HG03342 (cell line): ENCODE measurements around the gene SLC15A5.

ENCODE experiments used
- ATAC-seq: cut with Tn5 transposase; IDR thresholded peaks from one replicate; pipeline ENCODE4 v1.9.1; 2021; ENCODE audit warnings: mild to moderate bottlenecking, moderate library complexity; ENCODE audit not compliant: unreplicated experiment

SLC15A5 gene

GRCh38 chr12:16184681-16185080, 92.8 kb downstream of the SLC15A5 start:
- no peak for ATAC-seq

- no peak for ATAC-seq
These were observed 93.9 kb downstream of the SLC15A5 start for GRCh38 chr12:16183541-16183940.

- no peak for ATAC-seq
These were observed 101.6 kb downstream of the SLC15A5 start for GRCh38 chr12:16175840-16176239.

DNA sequence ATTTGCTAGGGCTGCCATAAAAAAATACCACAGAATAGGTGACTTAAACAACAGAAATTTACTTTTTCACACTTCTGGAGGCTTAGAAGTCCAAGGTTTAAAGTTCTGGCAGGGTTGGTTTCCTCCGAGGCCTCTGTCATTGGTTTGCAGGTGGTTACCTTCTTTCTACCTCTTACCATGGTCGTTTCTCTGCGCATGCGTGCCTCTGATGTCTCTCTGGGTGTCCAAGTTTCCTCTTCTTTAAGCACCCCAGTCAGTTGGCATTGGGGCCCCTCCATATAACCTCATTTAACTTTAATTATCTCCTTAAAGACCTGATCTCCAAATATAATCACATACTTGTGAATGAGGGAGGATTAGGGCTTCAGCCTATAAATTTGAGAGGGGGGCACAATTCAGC, 103.2 kb downstream of the SLC15A5 start:
- ATAC-seq, result no peak

GRCh38 chr12:16171348-16171747, 106.1 kb downstream of the SLC15A5 start:
- ATAC-seq, result no peak

DNA sequence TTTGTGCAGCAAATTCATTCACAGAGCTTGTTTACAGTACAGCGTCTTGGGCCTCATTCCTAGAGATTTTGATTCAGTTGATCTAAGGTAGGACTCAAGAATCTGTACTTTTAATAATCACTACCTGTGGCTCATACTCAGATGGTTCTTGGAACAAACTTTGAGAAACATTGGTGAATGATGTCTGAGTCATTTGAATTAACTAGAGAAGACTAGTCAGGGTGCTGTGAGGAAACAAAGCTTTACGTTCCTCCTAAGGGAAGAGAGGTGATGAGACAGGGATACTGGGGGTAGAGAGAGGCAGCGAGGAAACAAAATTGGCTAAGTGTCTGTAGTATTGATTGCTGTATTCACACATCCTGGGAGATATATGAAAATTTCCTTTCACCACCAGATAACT, 109.4 kb downstream of the SLC15A5 start:
- ATAC-seq, result no peak

GRCh38 chr12:16166563-16167470, 110.7 kb downstream of the SLC15A5 start:
- no peak for ATAC-seq

DNA sequence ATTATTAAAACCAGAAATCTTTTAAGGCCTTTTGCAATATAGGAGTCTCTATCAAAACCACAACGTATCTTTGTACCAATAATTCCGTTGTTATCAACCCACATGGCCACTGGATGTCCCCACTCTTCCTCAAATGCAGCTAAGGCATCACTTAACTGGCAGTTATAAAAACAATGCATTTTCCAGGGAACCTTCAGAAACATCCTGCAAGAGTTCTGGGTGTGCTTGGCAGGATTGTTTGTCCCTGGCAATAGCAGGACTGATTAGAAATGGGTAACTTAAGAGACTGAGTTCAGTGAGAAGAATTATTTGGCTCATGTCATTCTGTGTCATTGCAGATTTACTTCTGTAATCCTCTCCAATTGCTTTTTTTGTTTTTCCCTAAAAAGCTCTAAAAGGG, 112.0 kb downstream of the SLC15A5 start:
- no peak for ATAC-seq

DNA sequence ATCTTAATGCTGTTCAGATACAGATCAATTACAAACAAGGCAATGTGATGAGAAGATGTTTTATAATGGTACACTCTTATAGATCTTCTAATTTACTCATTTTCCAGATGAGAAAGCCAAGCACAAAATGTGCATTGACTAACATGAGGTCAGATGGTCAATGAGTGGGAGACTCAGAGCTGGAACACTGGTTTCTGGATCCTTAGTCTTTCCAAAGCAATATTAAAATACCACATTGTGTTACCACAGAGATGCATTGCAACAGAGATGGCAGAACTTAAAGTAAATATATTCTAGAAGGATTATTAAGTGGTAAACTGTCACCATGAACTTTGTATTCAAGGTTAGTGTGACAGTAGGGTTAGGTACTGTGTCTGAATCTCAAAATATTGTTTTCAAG, 113.6 kb downstream of the SLC15A5 start:
- ATAC-seq, result no peak

GRCh38 chr12:16163146-16163545, 114.3 kb downstream of the SLC15A5 start:
- no peak for ATAC-seq

GRCh38 chr12:16159571-16159970, 117.9 kb downstream of the SLC15A5 start:
- no peak for ATAC-seq

GRCh38 chr12:16158050-16158449, 119.4 kb downstream of the SLC15A5 start:
- ATAC-seq, result no peak

GRCh38 chr12:16155938-16156337, 121.5 kb downstream of the SLC15A5 start:
- no peak for ATAC-seq

- ATAC-seq, result no peak
These were observed 122.5 kb downstream of the SLC15A5 start for GRCh38 chr12:16154990-16155389.

DNA sequence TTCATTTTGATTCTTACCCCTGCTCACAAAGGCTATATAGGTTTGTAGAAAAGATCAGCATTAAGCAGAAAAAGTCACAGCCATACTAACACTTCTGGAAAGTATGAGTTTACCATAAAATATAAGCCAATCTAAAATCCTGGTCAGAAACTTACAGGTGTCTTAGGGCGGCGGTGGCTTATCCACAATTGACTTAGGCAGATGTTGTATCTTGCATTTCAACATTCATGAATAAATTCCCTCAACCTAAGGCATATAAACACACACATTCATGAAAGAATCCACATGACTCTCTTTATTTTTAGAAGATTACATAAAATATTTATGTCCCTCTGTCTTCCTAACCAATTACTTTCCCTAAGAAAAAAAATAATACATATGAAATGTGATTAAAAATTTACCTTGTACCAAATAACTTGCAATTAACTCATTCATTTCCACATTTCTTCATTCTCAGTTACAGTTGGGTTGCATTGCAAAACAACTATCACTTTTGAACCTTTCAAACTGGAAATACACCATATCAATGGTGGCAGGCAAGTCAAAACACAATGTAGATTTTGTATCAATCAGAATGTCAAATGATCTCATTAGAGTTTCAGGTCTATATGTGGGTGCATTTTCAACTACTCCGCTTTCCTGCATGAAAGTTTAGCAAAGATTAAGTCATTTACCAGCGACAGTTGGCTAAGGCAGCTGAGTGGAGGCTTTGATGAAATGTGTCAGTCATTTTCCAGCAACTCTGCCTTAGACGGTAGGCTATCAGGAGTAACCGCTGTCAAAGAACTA, 124.4 kb downstream of the SLC15A5 start:
- no peak for ATAC-seq

DNA sequence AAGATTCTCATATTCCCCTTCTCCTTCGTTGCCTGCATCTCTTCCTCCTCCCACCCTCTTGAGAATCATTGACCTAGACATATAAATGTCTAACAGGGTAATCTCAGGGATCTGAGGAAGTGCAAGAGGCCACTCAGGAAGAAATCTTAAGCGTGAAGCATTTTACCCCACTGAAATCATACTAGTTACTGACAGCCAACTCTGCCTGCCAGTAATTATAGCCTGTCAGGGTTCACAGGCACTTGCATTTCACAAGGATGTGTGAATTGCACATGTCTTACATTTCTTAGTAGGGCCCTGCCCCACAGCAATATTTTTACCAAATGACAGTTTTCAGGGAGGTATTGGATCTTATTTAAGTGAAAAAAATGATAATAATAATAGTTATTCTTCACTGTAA, 127.2 kb downstream of the SLC15A5 start:
- no peak for ATAC-seq

DNA sequence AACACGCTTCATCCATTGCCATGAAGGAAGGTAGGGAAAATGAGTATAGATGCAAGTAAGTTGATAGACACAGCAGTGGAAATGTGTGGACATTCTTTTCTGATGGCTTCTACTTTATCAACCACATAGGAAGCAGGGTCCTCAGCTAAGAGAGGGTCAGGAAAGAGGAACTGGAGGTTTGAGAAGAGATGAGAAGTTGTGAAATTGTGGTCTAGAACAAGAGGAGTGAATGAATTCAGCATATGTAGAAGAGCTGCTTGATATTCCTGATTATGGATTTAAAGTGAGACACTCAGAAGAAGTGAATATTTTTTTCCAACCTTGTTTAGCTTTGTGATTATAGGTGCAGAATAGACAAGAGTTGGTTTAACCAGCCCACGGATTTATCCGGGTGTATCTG, 128.5 kb downstream of the SLC15A5 start:
- no peak for ATAC-seq
